Measurements from ENCODE around the gene GNGT2.
"Not testable (repeated sequence)": the region's sequence is repeated elsewhere in the genome, so short reads cannot be mapped to it uniquely, and the experiment has no call there.

GNGT2 gene

GRCh38 chr17:49203796-49204195 is 6.6 kb downstream of the GNGT2 start:
- DNase-seq (ENCODE audit: low read depth), result no peak

- no peak for DNase-seq (ENCODE audit: low read depth)
These were observed 8.9 kb downstream of the GNGT2 start for GRCh38 chr17:49201481-49201927.

GRCh38 chr17:49200423-49201083 is 9.8 kb downstream of the GNGT2 start:
- no peak for DNase-seq (ENCODE audit: low read depth)

- DNase-seq (ENCODE audit: low read depth), result no peak
These were observed 12.2 kb downstream of the GNGT2 start for GRCh38 chr17:49198211-49198610.

- DNase-seq (ENCODE audit: low read depth), result no peak
These were observed 12.9 kb downstream of the GNGT2 start for GRCh38 chr17:49197346-49197998.

- DNase-seq (ENCODE audit: low read depth), result no peak
These were observed 13.9 kb downstream of the GNGT2 start for GRCh38 chr17:49196520-49196919.

GRCh38 chr17:49195751-49196150 is 14.6 kb downstream of the GNGT2 start:
- DNase-seq (ENCODE audit: low read depth), result no peak

- no peak for DNase-seq (ENCODE audit: low read depth)
These were observed 16.1 kb downstream of the GNGT2 start for GRCh38 chr17:49194297-49194607.

- no peak for DNase-seq (ENCODE audit: low read depth)
These were observed 16.7 kb downstream of the GNGT2 start for GRCh38 chr17:49193513-49194296.

- DNase-seq (ENCODE audit: low read depth), result peak; percentile 89
These were observed 18.2 kb downstream of the GNGT2 start for GRCh38 chr17:49191917-49192741.

GRCh38 chr17:49191409-49191916 is 18.9 kb downstream of the GNGT2 start:
- no peak for DNase-seq (ENCODE audit: low read depth)

- DNase-seq (ENCODE audit: low read depth), result no peak
These were observed 19.4 kb downstream of the GNGT2 start for GRCh38 chr17:49190932-49191331.

GRCh38 chr17:49187301-49187700 is 23.1 kb downstream of the GNGT2 start:
- DNase-seq (ENCODE audit: low read depth), result no peak

- DNase-seq (ENCODE audit: low read depth), result not testable (repeated sequence)
These were observed 25.0 kb downstream of the GNGT2 start for GRCh38 chr17:49185381-49185780.

GRCh38 chr17:49184522-49184921 is 25.9 kb downstream of the GNGT2 start:
- DNase-seq (ENCODE audit: low read depth), result not testable (repeated sequence)

- no peak for DNase-seq (ENCODE audit: low read depth)
These were observed 26.6 kb downstream of the GNGT2 start for GRCh38 chr17:49183801-49184200.

GRCh38 chr17:49183341-49183740 is 27.0 kb downstream of the GNGT2 start:
- DNase-seq (ENCODE audit: low read depth), result no peak

GRCh38 chr17:49180998-49181635 is 29.3 kb downstream of the GNGT2 start:
- no peak for DNase-seq (ENCODE audit: low read depth)

GRCh38 chr17:49180303-49180702 is 30.1 kb downstream of the GNGT2 start:
- peak; percentile 53 for DNase-seq (ENCODE audit: low read depth)

GRCh38 chr17:49175978-49176377 is 34.4 kb downstream of the GNGT2 start:
- DNase-seq (ENCODE audit: low read depth), result not testable (repeated sequence)

GRCh38 chr17:49170711-49171110 is 39.7 kb downstream of the GNGT2 start:
- not testable (repeated sequence) for DNase-seq (ENCODE audit: low read depth)

- no peak for DNase-seq (ENCODE audit: low read depth)
These were observed 40.2 kb downstream of the GNGT2 start for GRCh38 chr17:49170216-49170615.

All from activated T-cell treated with anti-CD3 and anti-CD28 coated beads for 48 hours (primary cell).